GM21619 (cell line): ENCODE data around the gene SMPD2.
"Not testable (repeated sequence)": the region's sequence is repeated elsewhere in the genome, so short reads cannot be mapped to it uniquely, and the experiment has no call there.

ENCODE experiments used
- ATAC-seq: cut with Tn5 transposase; IDR thresholded peaks from one replicate; pipeline ENCODE4 v1.9.1; 2021; ENCODE audit not compliant: unreplicated experiment

Gene SMPD2

GRCh38 chr6:109460161-109460829 lies 19.8 kb downstream of the SMPD2 start:
- ATAC-seq, result no peak

GRCh38 chr6:109461205-109461604 lies 20.7 kb downstream of the SMPD2 start:
- ATAC-seq, result not testable (repeated sequence)

GRCh38 chr6:109461733-109462526 lies 21.4 kb downstream of the SMPD2 start:
- ATAC-seq, result no peak

- no peak for ATAC-seq
Measured at GRCh38 chr6:109465772-109466171, 25.2 kb downstream of the SMPD2 start.

- no peak for ATAC-seq
Measured at GRCh38 chr6:109466212-109466923, 25.8 kb downstream of the SMPD2 start.

GRCh38 chr6:109467696-109468095 lies 27.2 kb downstream of the SMPD2 start:
- ATAC-seq, result no peak

- ATAC-seq, result no peak
Measured at GRCh38 chr6:109469591-109470189, 29.2 kb downstream of the SMPD2 start.

- no peak for ATAC-seq
Measured at GRCh38 chr6:109471105-109471810, 30.7 kb downstream of the SMPD2 start.

GRCh38 chr6:109472132-109472995 lies 31.8 kb downstream of the SMPD2 start:
- ATAC-seq, result peak; percentile 62

- no peak for ATAC-seq
Measured at GRCh38 chr6:109473120-109473519, 32.6 kb downstream of the SMPD2 start.

- ATAC-seq, result no peak
Measured at GRCh38 chr6:109474995-109475394, 34.5 kb downstream of the SMPD2 start.

GRCh38 chr6:109475625-109476024 lies 35.1 kb downstream of the SMPD2 start:
- ATAC-seq, result no peak

GRCh38 chr6:109477184-109477583 lies 36.7 kb downstream of the SMPD2 start:
- ATAC-seq, result no peak

- peak; percentile 65 for ATAC-seq
Measured at GRCh38 chr6:109477725-109478124, 37.2 kb downstream of the SMPD2 start.

GRCh38 chr6:109478222-109478805 lies 37.8 kb downstream of the SMPD2 start:
- no peak for ATAC-seq

- no peak for ATAC-seq
Measured at GRCh38 chr6:109478841-109479624, 38.5 kb downstream of the SMPD2 start.

GRCh38 chr6:109480993-109481480 lies 40.5 kb downstream of the SMPD2 start:
- no peak for ATAC-seq

GRCh38 chr6:109482905-109483734 lies 42.6 kb downstream of the SMPD2 start, which contains the start of gene ZBTB24:
TSS of gene ZBTB24 (minus strand) at chr6:109483219. CDS start at chr6:109482026, 1,193 bp downstream.
- peak; percentile 89 for ATAC-seq
